Pulmonary artery endothelial cell (primary cell): Measurements from ENCODE around the gene CRYBG1. TPM values are rescaled to one million over a fixed set of nuclear protein-coding genes. Genes with fewer than 3 reads are reported as not detected.

ENCODE experiments used
- DNase-seq: peaks from one replicate; pipeline ENCODE4 v3.0.0-alpha.2; 2011; ENCODE audit warnings: low read depth, low spot score
- total RNA-seq: library from RNA; depleted of rRNA; stranded (reverse); fragments of >200 nt; gene quantifications from 2 replicates; pipeline ENCODE4 v1.2.3, GENCODE V29; 2014

The CRYBG1 gene
- total RNA-seq, 1 donor from 2014 or later, result 19.8 TPM

DNA sequence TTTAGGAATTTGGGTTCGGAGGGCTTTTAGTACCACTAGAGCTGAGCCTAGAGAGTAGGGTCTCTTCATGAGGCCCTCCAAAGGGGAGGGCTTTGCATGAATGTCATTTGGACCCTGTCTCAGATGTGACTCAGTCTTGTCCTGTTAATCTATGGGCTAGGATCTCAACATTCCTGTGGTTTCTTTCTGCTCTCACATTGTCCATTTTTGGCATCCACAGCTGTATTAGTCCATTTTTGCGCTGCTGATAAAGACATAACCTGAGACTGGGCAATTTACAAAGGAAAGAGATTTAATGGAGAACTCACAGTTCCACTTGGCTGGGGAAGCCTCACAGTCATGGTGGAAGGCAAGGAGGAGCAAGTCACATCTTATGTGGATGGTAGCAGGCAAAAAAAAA, 61.0 kb downstream of the CRYBG1 start:
- DNase-seq, result no peak

DNA sequence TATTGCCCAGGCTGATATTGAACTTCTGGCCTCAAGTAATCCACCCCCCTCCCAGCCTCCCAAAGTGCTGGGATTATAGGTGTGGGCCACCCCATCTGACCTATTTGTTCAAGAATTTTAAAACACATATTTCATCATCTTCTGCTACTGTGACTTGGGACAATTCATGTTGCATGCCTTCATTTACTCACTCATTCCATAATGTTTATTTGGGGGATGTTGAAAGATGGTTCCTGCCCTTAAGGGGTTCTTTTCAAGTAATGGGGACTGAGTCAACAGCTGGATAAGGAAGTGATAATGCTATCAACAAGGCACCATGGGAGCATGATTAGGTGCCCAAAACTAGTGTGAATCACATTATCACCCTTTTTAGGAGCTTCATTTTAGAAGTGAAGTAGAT, 62.0 kb downstream of the CRYBG1 start:
- no peak for DNase-seq

DNA sequence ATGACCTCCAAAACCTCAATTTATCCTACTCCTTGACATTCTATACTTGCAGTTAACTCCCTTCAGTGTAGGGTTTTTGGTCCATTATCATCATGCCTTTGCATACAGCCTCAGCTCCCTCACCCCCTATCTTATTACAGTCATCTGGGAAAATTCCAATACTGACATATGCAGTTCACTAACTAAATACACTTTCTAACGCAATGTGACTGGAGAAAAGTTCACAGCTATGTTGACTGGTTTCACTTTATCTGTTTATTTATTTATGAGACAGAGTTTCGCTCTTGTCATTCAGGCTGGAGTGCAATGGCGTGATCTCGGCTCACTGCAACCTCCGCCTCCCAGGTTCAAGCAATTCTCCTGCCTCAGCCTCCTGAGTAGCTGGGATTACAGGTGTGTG, 64.9 kb downstream of the CRYBG1 start:
- no peak for DNase-seq

DNA sequence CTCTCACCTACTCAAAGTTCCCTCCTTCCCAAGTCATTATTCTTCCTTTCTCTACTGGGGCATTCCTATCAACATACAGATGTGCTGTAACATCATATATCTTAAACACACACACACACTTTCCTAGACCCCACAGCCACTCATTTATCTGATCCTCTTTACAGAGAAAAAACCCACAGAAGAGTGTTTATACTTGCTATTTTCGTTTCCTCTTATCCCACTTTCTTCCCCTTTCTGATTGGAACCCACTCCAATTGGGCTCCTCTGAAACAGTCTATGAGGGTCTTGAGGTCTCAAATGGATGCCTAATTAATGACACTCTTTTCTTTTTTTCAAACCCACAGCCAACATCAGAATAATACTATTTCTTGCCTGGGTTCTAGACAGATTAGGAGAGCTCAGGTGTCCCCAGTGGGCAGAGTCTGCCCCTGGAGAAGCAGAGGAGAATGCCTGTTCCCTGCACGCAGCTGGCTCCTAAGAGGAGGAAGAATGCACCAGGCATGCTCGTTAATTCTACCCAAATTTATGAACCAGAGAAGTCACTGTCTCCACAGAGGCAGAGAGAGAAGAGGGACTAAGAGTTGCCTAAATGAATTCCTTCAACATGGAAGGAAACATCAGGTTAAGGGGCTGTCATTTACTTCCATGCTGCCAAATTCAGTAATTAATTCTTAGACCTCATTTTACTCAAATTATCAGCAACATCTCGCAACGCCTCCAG, 65.9 kb downstream of the CRYBG1 start:
- DNase-seq, result no peak

DNA sequence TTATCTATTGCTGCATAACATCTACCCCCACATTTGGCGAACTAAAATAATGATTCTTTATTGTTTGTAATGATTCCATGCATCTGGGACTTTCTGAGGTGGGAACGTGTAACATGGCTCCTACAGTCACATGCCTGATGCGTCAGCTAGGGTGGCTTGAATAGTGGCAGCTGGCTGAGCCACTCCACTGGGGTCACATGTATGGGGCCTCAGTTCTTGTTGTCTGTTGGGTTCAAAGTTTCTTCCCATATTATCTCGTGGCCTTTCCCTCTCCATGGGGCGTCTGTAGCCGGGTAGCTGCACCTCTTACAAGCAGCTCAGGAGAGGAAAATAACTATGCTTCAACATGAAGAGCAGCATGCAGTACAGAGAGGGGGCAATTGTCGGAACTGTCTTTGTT, 69.9 kb downstream of the CRYBG1 start:
- no peak for DNase-seq

DNA sequence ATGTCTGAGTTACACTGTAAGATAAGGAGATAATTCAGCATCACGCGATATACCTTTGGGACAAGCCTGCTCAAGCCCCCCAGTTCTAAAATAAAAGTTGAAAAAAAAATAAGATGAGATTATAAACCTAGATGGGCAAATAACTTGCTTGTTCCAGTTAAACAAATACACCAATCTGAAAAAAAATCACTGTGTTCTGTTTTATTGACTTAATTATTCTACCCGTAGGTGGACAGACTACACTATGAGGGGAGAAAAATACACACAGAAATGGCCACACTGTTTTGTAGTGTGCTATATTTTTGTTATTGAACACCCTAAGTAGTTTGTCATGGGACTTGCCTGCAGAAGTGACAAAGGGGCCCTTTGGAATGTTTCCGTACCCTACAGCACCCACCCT, 70.9 kb downstream of the CRYBG1 start:
- DNase-seq, result no peak

DNA sequence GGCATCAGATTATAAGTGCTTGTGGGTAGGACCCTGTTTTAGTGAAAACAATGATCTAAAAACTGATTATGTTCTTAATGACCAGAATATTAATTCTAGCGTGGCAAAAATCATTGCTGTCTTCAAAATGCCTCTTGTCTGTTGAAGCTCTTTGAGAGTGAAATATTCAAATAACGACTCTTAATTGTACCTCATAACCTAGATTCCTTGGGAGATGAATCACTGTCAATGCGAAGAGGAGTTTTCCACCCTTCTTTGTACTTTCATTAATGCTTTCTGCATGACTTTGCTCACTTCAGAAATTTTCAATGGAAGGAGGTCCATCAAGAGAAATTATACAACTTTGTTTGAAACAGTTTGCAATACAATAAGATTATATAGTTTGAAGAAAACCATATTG, 71.5 kb downstream of the CRYBG1 start:
- DNase-seq, result no peak

DNA sequence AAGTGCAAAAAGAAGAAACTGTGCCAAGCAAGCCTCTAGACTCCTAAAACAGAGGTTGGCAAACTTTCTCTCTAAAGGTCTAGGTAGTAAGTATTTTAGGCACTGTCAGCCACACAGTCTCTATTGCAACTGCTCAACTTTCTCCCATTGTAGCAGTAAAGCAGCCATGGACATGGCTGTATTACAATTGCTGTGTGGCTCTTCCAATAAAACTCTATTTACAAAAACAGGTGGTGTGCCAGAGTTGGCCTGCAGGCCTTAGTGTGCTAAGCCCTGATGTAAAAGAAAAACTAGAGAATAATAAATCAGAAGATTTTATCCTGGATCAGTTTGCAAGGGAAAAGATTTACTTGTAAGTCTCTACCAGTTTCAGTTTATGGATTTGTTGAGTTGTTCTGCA, 74.0 kb downstream of the CRYBG1 start:
- DNase-seq, result no peak

DNA sequence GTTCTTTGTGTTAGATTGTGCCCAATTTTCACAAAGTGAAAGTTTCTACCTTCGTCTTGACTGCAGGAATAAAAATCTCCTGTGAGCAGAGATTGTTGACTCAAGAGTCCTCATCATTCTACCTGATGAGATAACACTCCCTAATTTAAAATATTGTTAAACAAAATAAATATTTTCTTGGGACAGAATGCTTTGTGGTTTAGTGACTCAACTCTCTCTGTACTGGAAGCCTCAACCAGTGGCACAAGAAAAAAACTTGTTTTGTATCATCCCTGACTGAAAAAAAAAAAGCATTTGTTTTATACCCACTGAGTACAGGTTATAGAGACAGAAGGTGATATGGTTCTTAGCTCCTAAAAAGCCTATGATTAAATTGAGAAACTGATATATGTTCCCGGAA, 78.9 kb downstream of the CRYBG1 start:
- no peak for DNase-seq

DNA sequence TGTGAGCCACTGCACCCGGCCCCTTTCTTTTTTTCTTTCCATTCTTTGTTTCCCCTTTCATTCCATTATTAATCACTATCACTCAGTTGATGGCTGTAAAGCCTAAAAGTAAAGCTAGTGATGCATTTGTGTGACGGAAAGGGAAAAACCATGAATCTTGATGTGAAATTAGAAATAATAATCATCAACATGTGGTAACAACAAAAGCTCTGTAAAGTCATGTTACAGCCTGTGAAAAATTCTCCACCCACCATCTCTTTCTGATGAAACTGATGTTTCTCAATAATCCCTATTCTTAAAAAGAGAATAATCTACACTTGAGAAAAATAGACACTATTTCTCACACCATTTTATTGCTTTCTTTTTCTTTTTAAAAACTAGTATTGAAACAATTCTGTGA, 80.0 kb downstream of the CRYBG1 start:
- no peak for DNase-seq

DNA sequence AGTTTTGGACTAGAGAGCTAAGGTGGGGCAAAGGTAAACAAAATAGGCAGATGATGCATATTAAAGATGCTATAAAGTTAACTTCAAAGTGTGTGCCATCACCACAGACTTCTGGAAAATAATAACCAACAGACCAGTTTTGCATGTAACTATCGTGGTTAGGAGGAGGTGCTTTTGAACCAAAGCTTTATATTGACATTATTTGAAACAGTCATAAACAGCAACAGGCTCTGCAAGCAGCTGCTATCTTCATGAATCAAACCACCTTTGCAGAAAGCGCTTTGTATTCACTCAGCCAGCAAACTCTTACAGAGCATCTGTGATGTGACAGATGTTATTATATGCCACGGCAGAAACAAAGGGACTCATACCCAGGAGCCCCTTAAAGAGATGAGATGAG, 81.9 kb downstream of the CRYBG1 start:
- DNase-seq, result no peak

DNA sequence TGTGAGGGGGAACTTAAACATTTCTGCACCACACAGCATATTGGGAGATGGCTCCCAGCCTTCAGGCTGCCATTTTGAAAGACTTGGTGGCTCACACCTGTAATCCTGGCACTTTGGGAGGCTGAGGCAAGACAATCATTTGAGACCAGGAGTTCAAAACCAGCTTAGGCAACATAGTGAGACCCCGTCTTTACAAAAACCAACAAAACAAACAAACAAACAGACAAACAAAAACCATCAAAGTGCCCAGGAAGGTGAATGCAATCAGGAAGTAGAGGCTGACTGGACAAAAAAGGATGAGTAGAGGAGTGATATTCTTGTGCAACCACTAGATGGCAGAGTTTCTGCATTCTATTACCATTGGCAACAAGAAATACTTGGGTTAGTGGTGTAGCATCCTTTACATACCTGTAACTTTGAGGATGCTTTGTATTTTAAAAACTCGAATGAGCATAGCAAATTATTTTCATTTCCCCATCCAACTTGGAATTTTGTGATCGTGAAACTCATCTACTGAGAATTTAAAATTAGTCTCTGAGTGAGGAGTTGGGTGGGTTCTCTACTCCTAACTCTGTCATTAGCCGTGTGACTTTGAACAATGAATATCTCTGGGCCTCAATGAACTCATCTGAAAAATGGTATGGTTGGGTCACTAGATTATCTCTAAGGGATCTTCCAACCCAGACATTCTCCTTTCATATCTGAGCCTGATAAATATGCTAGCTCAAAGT, 84.4 kb downstream of the CRYBG1 start:
- peak; percentile 15 for DNase-seq

DNA sequence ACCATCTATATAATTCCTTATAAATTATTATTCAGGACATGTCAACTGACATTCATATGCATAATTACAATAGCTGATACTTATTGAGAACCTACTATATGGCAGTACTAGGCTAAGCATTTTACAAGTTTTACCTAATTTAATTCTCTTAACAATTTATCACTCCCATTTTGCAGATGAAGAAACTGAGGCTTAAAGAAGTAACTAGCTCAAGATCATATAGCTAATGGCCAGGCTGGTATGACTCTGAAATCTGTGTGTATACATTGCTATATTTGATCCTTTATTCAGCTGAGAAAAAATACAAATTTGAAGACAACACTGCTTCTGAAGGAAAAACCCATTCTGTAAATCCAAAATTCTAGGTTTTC, 85.0 kb downstream of the CRYBG1 start:
- DNase-seq, result no peak

DNA sequence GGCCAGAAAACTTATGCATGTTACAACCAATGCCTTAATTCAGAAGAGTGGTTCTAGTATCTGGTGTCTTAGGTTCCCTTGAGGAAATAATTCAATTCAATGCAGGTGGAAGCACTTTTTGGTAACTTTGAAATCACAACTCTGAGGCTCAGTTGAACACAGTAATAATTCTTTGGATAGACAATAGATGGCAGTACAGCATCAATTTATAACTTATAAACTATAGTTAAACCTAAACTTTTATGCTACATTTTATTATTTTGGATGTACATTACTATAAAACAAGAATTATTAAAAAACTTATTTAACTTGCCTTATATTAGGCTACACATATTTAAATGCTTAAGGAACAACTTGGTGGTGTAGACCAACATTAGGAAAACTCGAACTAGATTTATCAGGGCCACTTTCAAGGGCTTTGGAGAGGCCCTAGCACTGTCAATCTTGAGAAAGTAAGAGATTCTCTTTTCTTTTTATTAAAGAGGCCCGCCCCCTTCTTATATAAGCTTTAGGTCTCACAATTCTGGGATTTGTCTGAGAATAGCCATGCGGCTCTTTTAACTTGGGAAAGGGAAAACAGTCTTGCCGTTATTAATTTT, 85.9 kb downstream of the CRYBG1 start:
- DNase-seq, result no peak

DNA sequence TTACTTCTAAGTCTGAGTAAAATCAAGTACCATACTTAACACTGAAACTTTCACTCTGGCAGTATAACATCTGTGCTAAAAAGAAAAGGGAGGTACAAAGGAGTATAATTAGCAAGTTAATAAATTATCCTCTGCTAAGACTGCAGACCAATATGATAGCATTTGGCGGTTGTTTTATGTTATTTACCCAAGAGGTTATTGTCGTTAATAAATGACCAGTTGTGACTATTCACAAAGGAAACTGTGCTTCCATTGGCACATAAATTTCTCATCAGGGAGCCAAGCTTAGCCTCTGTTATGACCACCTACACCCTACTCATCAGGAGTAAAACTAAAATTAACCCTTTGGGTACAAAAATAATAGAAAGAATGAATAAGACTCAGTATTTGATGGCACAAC, 86.5 kb downstream of the CRYBG1 start:
- no peak for DNase-seq

DNA sequence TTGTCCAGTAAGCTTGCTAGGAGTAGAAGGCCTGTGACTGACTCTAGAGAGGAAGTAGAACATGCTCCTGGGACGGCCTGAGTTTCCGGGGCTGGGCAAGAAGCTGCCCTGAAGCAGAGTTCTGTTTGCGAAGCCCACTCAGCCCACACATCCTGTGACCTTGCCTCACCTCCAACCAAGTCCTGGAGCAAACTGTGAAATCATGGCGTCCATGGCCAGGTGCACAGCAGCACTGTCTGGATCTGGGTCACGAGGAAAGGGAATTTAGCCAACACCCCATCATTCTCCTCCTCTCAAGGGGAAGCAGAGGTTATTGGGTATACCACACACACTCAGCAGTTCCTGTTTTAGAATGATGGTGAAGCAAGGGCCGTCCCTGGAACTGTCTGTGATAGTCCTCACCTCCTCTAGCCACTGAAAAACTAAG, 87.5 kb downstream of the CRYBG1 start:
- no peak for DNase-seq

DNA sequence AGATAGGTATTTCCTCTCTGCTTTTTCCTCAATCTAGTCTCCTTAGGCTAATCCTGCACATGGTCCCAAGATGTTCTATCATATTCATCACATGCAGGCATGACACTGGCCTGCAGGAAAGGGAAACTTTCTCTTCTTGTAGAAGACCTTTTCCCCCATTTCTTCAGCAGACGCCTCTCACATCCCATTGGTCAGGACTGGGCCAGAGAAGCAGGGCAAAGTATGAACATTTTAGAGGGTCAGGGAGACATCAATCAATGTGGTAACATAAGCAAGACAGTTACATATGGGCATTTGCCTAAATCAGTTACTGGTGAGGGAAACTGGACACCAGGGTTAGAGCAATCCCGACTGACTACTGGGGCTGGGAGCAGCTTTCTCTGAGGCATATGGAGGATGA, 90.1 kb downstream of the CRYBG1 start:
- no peak for DNase-seq

DNA sequence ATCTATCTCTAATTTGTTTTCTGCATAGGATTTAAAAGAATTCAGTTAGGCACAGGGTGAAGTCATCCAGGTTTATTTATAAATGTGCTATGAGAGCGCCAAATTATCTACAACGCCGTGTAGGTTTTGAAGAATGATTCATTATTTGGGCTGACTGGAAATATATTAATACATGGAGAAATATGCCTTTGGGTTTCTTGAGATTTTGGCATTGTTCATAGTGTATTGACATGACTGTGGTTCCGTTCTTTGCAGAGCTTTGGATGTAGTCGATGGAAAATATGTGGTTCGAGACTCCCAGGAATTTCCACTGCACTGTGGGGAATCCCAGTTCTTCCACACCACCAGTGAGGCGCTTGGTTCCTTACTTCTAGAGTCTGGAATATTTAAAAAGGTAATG, 90.9 kb downstream of the CRYBG1 start:
- DNase-seq, result no peak

DNA sequence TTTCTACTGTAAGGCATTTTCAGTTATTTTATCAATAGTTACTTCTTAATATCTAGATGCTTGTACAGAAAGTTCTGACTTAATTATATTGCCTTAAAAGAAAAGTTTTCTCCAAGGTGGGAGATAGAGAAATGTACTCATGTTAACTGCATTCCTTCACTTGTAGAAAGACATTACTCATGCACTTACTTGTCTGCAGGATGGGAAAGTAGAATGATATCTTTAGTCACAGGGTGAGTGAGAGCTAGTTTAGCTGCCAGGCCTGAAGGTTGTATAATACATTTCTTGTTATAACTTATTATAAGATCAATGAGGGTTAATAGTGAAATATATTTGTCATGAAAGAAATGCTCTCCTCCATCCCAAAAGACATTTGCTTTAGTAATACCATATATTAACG, 92.1 kb downstream of the CRYBG1 start:
- no peak for DNase-seq

DNA sequence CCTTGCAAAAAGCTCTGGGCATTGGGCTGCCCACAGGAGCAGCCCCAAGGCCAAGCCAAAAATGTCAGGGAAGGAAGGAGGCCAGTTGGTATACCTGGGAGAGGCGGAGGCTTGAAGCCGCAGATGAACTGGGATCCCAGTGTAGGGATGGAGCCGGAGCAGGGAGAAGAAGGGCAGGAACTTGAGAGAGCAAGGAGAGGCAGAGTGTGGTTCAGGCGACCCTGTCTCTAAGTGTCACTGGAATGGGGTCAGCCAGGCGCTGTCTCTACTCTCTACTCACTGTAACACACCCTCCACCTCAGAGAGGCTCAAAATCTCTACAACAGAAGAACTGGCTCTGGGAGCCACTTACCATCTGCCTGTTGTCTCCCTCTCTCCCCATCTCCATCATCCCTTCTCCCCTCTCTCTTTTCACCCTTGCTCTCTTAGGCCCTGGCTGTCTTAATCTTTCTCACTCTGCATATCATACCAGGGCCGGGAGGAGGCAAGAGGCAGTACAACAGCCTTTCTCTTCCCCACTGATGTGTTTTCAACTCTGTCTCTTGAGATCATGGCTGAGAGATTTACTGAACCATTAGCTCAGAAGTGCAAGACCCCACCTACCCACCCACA, 93.3 kb downstream of the CRYBG1 start:
- DNase-seq, result no peak

DNA sequence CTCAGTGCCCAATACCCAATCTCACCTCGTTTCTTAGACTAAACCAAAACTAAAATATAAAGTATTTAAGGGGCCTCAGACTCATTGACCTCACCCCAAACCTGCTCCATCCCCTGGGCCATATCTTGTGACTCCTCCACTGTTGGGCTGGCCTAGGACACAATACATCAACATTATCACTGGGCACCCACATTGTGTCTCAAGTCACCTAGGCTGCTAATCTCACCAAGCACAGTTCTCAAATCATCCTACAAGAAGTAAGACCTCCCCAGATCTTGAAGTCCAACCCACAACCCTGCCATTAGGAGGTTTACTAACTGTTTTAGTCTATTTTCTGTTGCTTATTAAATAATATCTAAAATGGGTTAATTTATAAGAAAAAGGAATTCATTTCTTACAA, 96.2 kb downstream of the CRYBG1 start:
- no peak for DNase-seq
